Neuron (in vitro differentiated cells): ENCODE results near the gene CRADD.
"Not testable (repeated sequence)": the region's sequence is repeated elsewhere in the genome, so short reads cannot be mapped to it uniquely, and the experiment has no call there.

Experiments
- H2AFZ ChIP-seq: one replicate; pipeline ENCODE4 v1.6.1; 2013; ENCODE audit warnings: low read depth, mild to moderate bottlenecking, inconsistent platforms, low read length, moderate library complexity
- H3K27me3 ChIP-seq: one replicate; pipeline ENCODE4 v1.6.1; 2013; ENCODE audit warnings: low read length; ENCODE audit not compliant: insufficient read depth
- H3K36me3 ChIP-seq: one replicate; pipeline ENCODE4 v1.6.1; 2013; ENCODE audit warnings: low read length; ENCODE audit not compliant: insufficient read depth
- H3K4me1 ChIP-seq: one replicate; pipeline ENCODE4 v1.6.1; 2013; ENCODE audit warnings: low read length; ENCODE audit not compliant: insufficient read depth
- H3K4me3 ChIP-seq: 2 replicates; pipeline ENCODE4 v1.5.1; 2013; ENCODE audit warnings: mild to moderate bottlenecking, low read length, moderate library complexity
- H3K9me3 ChIP-seq: one replicate; pipeline ENCODE4 v1.6.1; 2013; ENCODE audit warnings: low read length

CRADD gene

GRCh38 chr12:93750056-93750455, 72.9 kb downstream of the CRADD start:
- peaks cover 13% of the 10 kb centered on the region for H3K9me3 ChIP-seq
- no peak overlapping the region for H2AFZ ChIP-seq
- H3K4me3 ChIP-seq = no peak overlapping the region
- H3K27me3 ChIP-seq = no peaks in the 10 kb centered on the region
- H3K4me1 ChIP-seq = peaks cover 4% of the 10 kb centered on the region
- no peaks in the 10 kb centered on the region for H3K36me3 ChIP-seq

GRCh38 chr12:93751864-93752610, 74.9 kb downstream of the CRADD start:
- H3K4me1 ChIP-seq = peaks cover 4% of the 10 kb centered on the region
- H3K9me3 ChIP-seq = peaks cover 17% of the 10 kb centered on the region
- no peak overlapping the region for H2AFZ ChIP-seq
- no peaks in the 10 kb centered on the region for H3K36me3 ChIP-seq
- no peak overlapping the region for H3K4me3 ChIP-seq
- H3K27me3 ChIP-seq = no peaks in the 10 kb centered on the region

- Histone ChIP-seq H2AFZ (no peak overlapping the region), H3K9me3 (peaks cover 17% of the 10 kb centered on the region), H3K36me3 (no peaks in the 10 kb centered on the region), H3K27me3 (no peaks in the 10 kb centered on the region), H3K4me3 (no peak overlapping the region), H3K4me1 (peaks cover 4% of the 10 kb centered on the region)
These were observed 76.1 kb downstream of the CRADD start for GRCh38 chr12:93753285-93753684.

- H3K4me1 ChIP-seq = peaks cover 6% of the 10 kb centered on the region
- H3K9me3 ChIP-seq = peaks cover 17% of the 10 kb centered on the region
- H3K36me3 ChIP-seq = no peaks in the 10 kb centered on the region
- no peak overlapping the region for H3K4me3 ChIP-seq
- H3K27me3 ChIP-seq = no peaks in the 10 kb centered on the region
- H2AFZ ChIP-seq = no peak overlapping the region
These were observed 76.8 kb downstream of the CRADD start for GRCh38 chr12:93753838-93754429.

- not testable (repeated sequence) for H3K4me3 ChIP-seq, H3K27me3 ChIP-seq, H3K36me3 ChIP-seq, H2AFZ ChIP-seq
- H3K4me1 ChIP-seq = peaks cover 12% of the 10 kb centered on the region
- peaks cover 17% of the 10 kb centered on the region for H3K9me3 ChIP-seq
These were observed 77.7 kb downstream of the CRADD start for GRCh38 chr12:93754859-93755258.

- no peaks in the 10 kb centered on the region for H3K36me3 ChIP-seq
- H3K4me3 ChIP-seq = no peak overlapping the region
- H2AFZ ChIP-seq = no peak overlapping the region
- H3K9me3 ChIP-seq = peaks cover 17% of the 10 kb centered on the region
- no peaks in the 10 kb centered on the region for H3K27me3 ChIP-seq
- peaks cover 13% of the 10 kb centered on the region for H3K4me1 ChIP-seq
These were observed 79.1 kb downstream of the CRADD start for GRCh38 chr12:93756288-93756687.

GRCh38 chr12:93757792-93758694, 80.9 kb downstream of the CRADD start:
- Histone ChIP-seq H3K27me3 (no peaks in the 10 kb centered on the region), H3K4me3 (no peak overlapping the region), H3K36me3 (no peaks in the 10 kb centered on the region), H2AFZ (no peak overlapping the region), H3K4me1 (peaks cover 13% of the 10 kb centered on the region), H3K9me3 (peaks cover 11% of the 10 kb centered on the region)

GRCh38 chr12:93758801-93759373, 81.7 kb downstream of the CRADD start:
- Histone ChIP-seq H3K27me3 (no peaks in the 10 kb centered on the region), H3K36me3 (no peaks in the 10 kb centered on the region), H2AFZ (no peak overlapping the region), H3K4me1 (peaks cover 13% of the 10 kb centered on the region), H3K4me3 (no peak overlapping the region), H3K9me3 (peaks cover 8% of the 10 kb centered on the region)

- peaks cover 14% of the 10 kb centered on the region for H3K4me1 ChIP-seq
- H3K9me3 ChIP-seq = peaks cover 7% of the 10 kb centered on the region
- H3K36me3 ChIP-seq = no peaks in the 10 kb centered on the region
- no peak overlapping the region for H2AFZ ChIP-seq
- H3K27me3 ChIP-seq = no peaks in the 10 kb centered on the region
- H3K4me3 ChIP-seq = no peak overlapping the region
These were observed 82.4 kb downstream of the CRADD start for GRCh38 chr12:93759512-93760081.

- no peak overlapping the region for H3K4me3 ChIP-seq
- H2AFZ ChIP-seq = no peak overlapping the region
These were observed 83.2 kb downstream of the CRADD start for GRCh38 chr12:93760275-93760875.

GRCh38 chr12:93762059-93762719, 85.0 kb downstream of the CRADD start:
- Histone ChIP-seq H3K4me3 (no peak overlapping the region), H3K27me3 (no peaks in the 10 kb centered on the region)

More at GRCh38 chr12:93760275-93760875, 83.2 kb downstream of the CRADD start:
- no peaks in the 10 kb centered on the region for H3K36me3 ChIP-seq
- peaks cover 2% of the 10 kb centered on the region for H3K9me3 ChIP-seq
- H3K4me1 ChIP-seq = peaks cover 14% of the 10 kb centered on the region
- no peaks in the 10 kb centered on the region for H3K27me3 ChIP-seq

More at GRCh38 chr12:93762059-93762719, 85.0 kb downstream of the CRADD start:
- no peak overlapping the region for H2AFZ ChIP-seq
- peaks cover 14% of the 10 kb centered on the region for H3K4me1 ChIP-seq
- H3K36me3 ChIP-seq = no peaks in the 10 kb centered on the region
- H3K9me3 ChIP-seq = no peaks in the 10 kb centered on the region
